Fibroblast of lung (primary cell): Measurements from ENCODE around the gene PLCG2. TPM values are rescaled to one million over a fixed set of nuclear protein-coding genes. Genes with fewer than 3 reads are reported as not detected.

Experiments
- DNase-seq, 2 donors: peaks; one replicate each; pipeline versions ENCODE4 v3.0.0 to v3.0.0-alpha.2; 2010; ENCODE audit warnings: low read depth in 2 of 2
- H2AFZ ChIP-seq: 2 replicates; pipeline ENCODE4 v1.5.1; 2012; ENCODE audit warnings: low read length, control low read depth, inconsistent platforms
- H3K27ac ChIP-seq: 2 replicates; pipeline ENCODE4 v1.5.1; 2011; ENCODE audit warnings: low read length, control low read depth; ENCODE audit not compliant: insufficient read depth
- H3K27me3 ChIP-seq: 2 replicates; pipeline ENCODE4 v1.5.1; 2011; ENCODE audit warnings: mild to moderate bottlenecking, low read length; ENCODE audit not compliant: control insufficient read depth, insufficient read depth
- H3K36me3 ChIP-seq: 2 replicates; pipeline ENCODE4 v1.5.1; 2011; ENCODE audit warnings: low read length; ENCODE audit not compliant: control insufficient read depth, insufficient read depth
- H3K4me1 ChIP-seq: 2 replicates; pipeline ENCODE4 v1.5.1; 2011; ENCODE audit warnings: low read length; ENCODE audit not compliant: control insufficient read depth, insufficient read depth; ENCODE audit errors: extremely low read depth
- H3K4me2 ChIP-seq: 2 replicates; pipeline ENCODE4 v1.5.1; 2011; ENCODE audit warnings: low read length, control low read depth; ENCODE audit not compliant: insufficient read depth; ENCODE audit errors: extremely low read depth
- H3K4me3 ChIP-seq, 4 experiments: fragments of 200-600 bp in 1 of 4; sonication (generic) in 1 of 4; replicated peaks in 1 of 4; 2 replicates each; pipeline ENCODE4 v1.5.1; 2011 to 2016; ENCODE audit warnings: low read length in 4 of 4, low read depth in 3 of 4, mild to moderate bottlenecking in 3 of 4, control low read depth in 2 of 4, inconsistent platforms in 1 of 4, mixed read lengths in 1 of 4; ENCODE audit not compliant: insufficient read depth in 1 of 4; ENCODE audit errors: control extremely low read depth in 1 of 4
- H3K79me2 ChIP-seq: 2 replicates; pipeline ENCODE4 v1.5.1; 2012; ENCODE audit warnings: mild to moderate bottlenecking, low read length, inconsistent platforms; ENCODE audit not compliant: control insufficient read depth, insufficient read depth
- H3K9ac ChIP-seq: 2 replicates; pipeline ENCODE4 v1.5.1; 2011; ENCODE audit warnings: mild to moderate bottlenecking, low read length, control low read depth; ENCODE audit not compliant: insufficient read depth
- H3K9me3 ChIP-seq: 2 replicates; pipeline ENCODE4 v1.5.1; 2012; ENCODE audit warnings: low read depth, low read length; ENCODE audit not compliant: control insufficient read depth, insufficient read depth
- H4K20me1 ChIP-seq: 2 replicates; pipeline ENCODE4 v1.5.1; 2011; ENCODE audit warnings: low read length; ENCODE audit not compliant: control insufficient read depth, insufficient read depth; ENCODE audit errors: extremely low read depth
- CTCF ChIP-seq, 2 donors: IDR thresholded peaks in 1 of 2; conservative IDR thresholded peaks in 1 of 2; 1 replicate in 1 of 2; 2 replicates in 1 of 2; pipeline ENCODE4 v1.5.1; 2011 to 2012; ENCODE audit warnings: low read length in 2 of 2, control low read depth in 1 of 2, inconsistent platforms in 1 of 2, low read depth in 1 of 2, mild to moderate bottlenecking in 1 of 2
- EZH2 ChIP-seq: IDR thresholded peaks from 2 replicates; pipeline ENCODE4 v1.5.1; 2012; ENCODE audit warnings: low read length, control low read depth, mild to moderate bottlenecking; ENCODE audit errors: missing control alignments
- polyA plus RNA-seq, 2 donors: library from polyadenylated mRNA; depleted of rRNA in 1 of 2; stranded (reverse) in 1 of 2; unstranded in 1 of 2; fragments of >200 nt; gene quantifications; 2 replicates each; pipeline ENCODE4 v1.2.1, GENCODE V29; 2011 to 2012; ENCODE audit warnings: missing spikeins in 1 of 2
- total RNA-seq: library from RNA; depleted of rRNA; stranded (reverse); fragments of >200 nt; gene quantifications from 2 replicates; pipeline ENCODE4 v1.2.1, GENCODE V29; 2014

The PLCG2 gene
- total and polyA plus RNA-seq, 2 donors (not counting 1 experiment from before 2014, with no cell fraction given), result 0.53 to 0.66 TPM

GRCh38 chr16:81796583-81797346 lies 17.7 kb downstream of the PLCG2 start:
- no peaks in the 10 kb centered on the region for H3K36me3 ChIP-seq
- no peaks in the 10 kb centered on the region for H3K79me2 ChIP-seq
- no peak overlapping the region for H3K27ac ChIP-seq
- no peak overlapping the region for H2AFZ ChIP-seq
- TF ChIP-seq CTCF (conservative IDR thresholded peaks at IDR 0.05 in 1 of 2, IDR thresholded peaks at IDR 0.05 in 1 of 2; ENCODE audit: low read depth in 1 of 2, low read length in 2 of 2) (no peak), EZH2 (no peak)
- H3K27me3 ChIP-seq, result no peaks in the 10 kb centered on the region
- no peaks in the 10 kb centered on the region for H3K4me1 ChIP-seq
- no peaks in the 10 kb centered on the region for H4K20me1 ChIP-seq
- no peak overlapping the region for H3K4me2 ChIP-seq
- H3K9ac ChIP-seq, result no peak overlapping the region
- no peak overlapping the region for H3K4me3 ChIP-seq
- H3K9me3 ChIP-seq, result no peaks in the 10 kb centered on the region
- DNase-seq, result no peak

GRCh38 chr16:81797443-81797842 lies 18.4 kb downstream of the PLCG2 start:
- no peak overlapping the region for H2AFZ ChIP-seq
- H3K9me3 ChIP-seq, result no peaks in the 10 kb centered on the region
- no peaks in the 10 kb centered on the region for H3K36me3 ChIP-seq
- H3K4me2 ChIP-seq, result no peak overlapping the region
- H3K4me1 ChIP-seq, result no peaks in the 10 kb centered on the region
- DNase-seq, result no peak
- no peaks in the 10 kb centered on the region for H3K27me3 ChIP-seq
- no peaks in the 10 kb centered on the region for H3K79me2 ChIP-seq
- no peak for TF ChIP-seq CTCF (conservative IDR thresholded peaks at IDR 0.05 in 1 of 2, IDR thresholded peaks at IDR 0.05 in 1 of 2; ENCODE audit: low read depth in 1 of 2, low read length in 2 of 2)
- TF ChIP-seq EZH2, result no peak
- H3K27ac ChIP-seq, result no peak overlapping the region
- H3K4me3 ChIP-seq, result no peak overlapping the region
- no peak overlapping the region for H3K9ac ChIP-seq
- H4K20me1 ChIP-seq, result no peaks in the 10 kb centered on the region

GRCh38 chr16:81798311-81799137 lies 19.4 kb downstream of the PLCG2 start:
- H3K27me3 ChIP-seq, result no peaks in the 10 kb centered on the region
- no peaks in the 10 kb centered on the region for H3K79me2 ChIP-seq
- H3K9me3 ChIP-seq, result no peaks in the 10 kb centered on the region
- H4K20me1 ChIP-seq, result no peaks in the 10 kb centered on the region
- no peak for DNase-seq
- H3K4me2 ChIP-seq, result no peak overlapping the region
- no peaks in the 10 kb centered on the region for H3K4me1 ChIP-seq
- no peak overlapping the region for H2AFZ ChIP-seq
- TF ChIP-seq EZH2 (no peak), CTCF (conservative IDR thresholded peaks at IDR 0.05 in 1 of 2, IDR thresholded peaks at IDR 0.05 in 1 of 2; ENCODE audit: low read depth in 1 of 2, low read length in 2 of 2) (no peak)
- H3K9ac ChIP-seq, result no peak overlapping the region
- no peak overlapping the region for H3K27ac ChIP-seq
- H3K36me3 ChIP-seq, result no peaks in the 10 kb centered on the region
- no peak overlapping the region for H3K4me3 ChIP-seq
